GM12878 (cell line): ENCODE results near the gene PTPRU. TPM values are rescaled to one million over a fixed set of nuclear protein-coding genes. Genes with fewer than 3 reads are reported as not detected.

Experiments
- ATAC-seq: fragments of 200-7000 bp; cut with Tn5 transposase; 3 replicates; pipeline ENCODE4 v1.9.1; 2020; ENCODE audit warnings: mild to moderate bottlenecking, moderate library complexity
- BruUV-seq: library from RNA; stranded (reverse); fragments of 400-500 nt; replicated peaks from 2 replicates; lab custom pipeline; 2021; lab: Mats Ljungman, UMichigan
- CTCF ChIA-PET: fragments of 300-600 bp; sonication (Branson Sonifier 250); formaldehyde crosslinking; extraction: SDS; loops from one replicate; lab custom pipeline; 2021; ENCODE audit warnings: inconsistent platforms; lab: Yijun Ruan, JAX
- POLR2A ChIA-PET: fragments of 350-600 bp; formaldehyde crosslinking; extraction: SDS; loops from one replicate; lab custom pipeline; 2021; ENCODE audit warnings: inconsistent platforms; lab: Charles Lee
- RAD21 ChIA-PET: fragments of 300-600 bp; sonication (Branson Sonifier 250); formaldehyde crosslinking; loops from one replicate; lab custom pipeline; 2023; ENCODE audit warnings: antibody characterized with exemption; ENCODE audit not compliant: unreplicated experiment; lab: Charles Lee
- SMC1A ChIA-PET: fragments of 300-600 bp; sonication (Branson Sonifier 250); formaldehyde crosslinking; loops from one replicate; lab custom pipeline; 2023; ENCODE audit not compliant: unreplicated experiment, uncharacterized antibody; lab: Charles Lee
- DNase-seq: peaks from one replicate; pipeline ENCODE4 v3.0.0-alpha.2; 2011; ENCODE audit warnings: low read depth, low spot score
- FAIRE-seq: peaks from 3 replicates; lab custom pipeline; 2011; peaks lifted over from hg19 to GRCh38; lab: Jason Lieb, UNC
- H2AFZ ChIP-seq: 2 replicates; pipeline ENCODE4 v1.6.0; 2011; ENCODE audit warnings: low read depth, low read length, control low read depth; ENCODE audit not compliant: control insufficient read depth
- H3K27ac ChIP-seq: 2 replicates; pipeline ENCODE4 v1.5.1; 2011; ENCODE audit warnings: control low read depth; ENCODE audit not compliant: control insufficient read depth, insufficient read depth
- H3K27me3 ChIP-seq, 2 experiments: replicated peaks in 1 of 2; 2 replicates each; pipeline versions ENCODE4 v1.6.0 to v1.6.1; 2011; ENCODE audit warnings: low read length in 1 of 2; ENCODE audit not compliant: control insufficient read depth in 2 of 2, insufficient read depth in 2 of 2
- H3K36me3 ChIP-seq, 2 experiments: 2 replicates each; pipeline ENCODE4 v1.5.1; 2011; ENCODE audit warnings: low read length in 1 of 2; ENCODE audit not compliant: control insufficient read depth in 2 of 2, insufficient read depth in 2 of 2
- H3K4me1 ChIP-seq: 2 replicates; pipeline ENCODE4 v1.6.1; 2011; ENCODE audit warnings: mild to moderate bottlenecking, low read length, moderate library complexity, mixed read lengths; ENCODE audit not compliant: control insufficient read depth, insufficient read depth
- H3K4me2 ChIP-seq: 2 replicates; pipeline ENCODE4 v1.6.0; 2011; ENCODE audit warnings: control low read depth; ENCODE audit not compliant: control insufficient read depth, insufficient read depth
- H3K4me3 ChIP-seq: fragments of 200-600 bp; sonication (generic); 2 replicates; pipeline ENCODE4 v1.5.1; 2016
- H3K79me2 ChIP-seq: 2 replicates; pipeline ENCODE4 v1.6.0; 2011; ENCODE audit warnings: low read length; ENCODE audit not compliant: control insufficient read depth, insufficient read depth
- H3K9ac ChIP-seq: 2 replicates; pipeline ENCODE4 v1.8.0; 2011; ENCODE audit warnings: low read length, control low read depth, mixed read lengths; ENCODE audit not compliant: control insufficient read depth, insufficient read depth
- H3K9me3 ChIP-seq: replicated peaks from 3 replicates; pipeline ENCODE4 v1.5.1; 2011; ENCODE audit warnings: mild to moderate bottlenecking, low read length; ENCODE audit not compliant: control insufficient read depth, insufficient read depth
- H4K20me1 ChIP-seq: 2 replicates; pipeline ENCODE4 v1.6.0; 2011; ENCODE audit not compliant: control insufficient read depth, insufficient read depth
- BACH1 ChIP-seq: fragments of 450-650 bp; IDR thresholded peaks from 2 replicates; pipeline ENCODE4 v1.6.1; 2017; ENCODE audit warnings: mild to moderate bottlenecking, borderline replicate concordance
- BMI1 ChIP-seq: fragments of 450-650 bp; IDR thresholded peaks from 2 replicates; pipeline ENCODE4 v1.6.1; 2016; ENCODE audit warnings: mild to moderate bottlenecking, moderate library complexity, borderline replicate concordance
- CTCF ChIP-seq, 3 experiments: IDR thresholded peaks in 2 of 3; conservative IDR thresholded peaks in 1 of 3; 2 replicates each; pipeline ENCODE4 v1.5.1; 2011; ENCODE audit warnings: low read depth in 3 of 3, low read length in 3 of 3, mild to moderate bottlenecking in 3 of 3, control low read depth in 2 of 3, moderate library complexity in 2 of 3, inconsistent platforms in 1 of 3, mixed read lengths in 1 of 3; ENCODE audit not compliant: control insufficient read depth in 2 of 3, insufficient read depth in 1 of 3; ENCODE audit errors: extremely low read depth in 1 of 3
- GABPA ChIP-seq: IDR thresholded peaks from 2 replicates; pipeline ENCODE4 v1.6.1; 2014; ENCODE audit warnings: antibody characterized with exemption, low read depth, mild to moderate bottlenecking, inconsistent platforms
- HSF1 ChIP-seq: fragments of 150-350 bp; IDR thresholded peaks from 2 replicates; pipeline ENCODE4 v1.6.1; 2014; ENCODE audit warnings: mild to moderate bottlenecking, low read depth, low read length
- JUND ChIP-seq: IDR thresholded peaks from 2 replicates; pipeline ENCODE4 v1.6.1; 2012; ENCODE audit warnings: low read depth, mild to moderate bottlenecking, low read length, improper control_type of control experiment, moderate library complexity
- MTA3 ChIP-seq: IDR thresholded peaks from 2 replicates; pipeline ENCODE4 v1.6.1; 2012; ENCODE audit warnings: low read length, inconsistent platforms, borderline replicate concordance
- NR2C2 ChIP-seq: IDR thresholded peaks from 2 replicates; pipeline ENCODE4 v1.6.1; 2011; ENCODE audit warnings: borderline replicate concordance, low read depth; ENCODE audit not compliant: control insufficient read depth, insufficient read length
- RB1 ChIP-seq: fragments of 450-650 bp; formaldehyde crosslinking; IDR thresholded peaks from 2 replicates; pipeline ENCODE4 v1.6.1; 2017; ENCODE audit warnings: mild to moderate bottlenecking, borderline replicate concordance
- SMC3 ChIP-seq: IDR thresholded peaks from 2 replicates; pipeline ENCODE4 v1.6.1; 2011; ENCODE audit warnings: low read length, improper control_type of control experiment, borderline replicate concordance
- SPI1 ChIP-seq: IDR thresholded peaks from 2 replicates; pipeline ENCODE4 v1.6.1; 2011; ENCODE audit warnings: low read depth, mild to moderate bottlenecking, low read length, moderate library complexity, borderline replicate concordance; ENCODE audit not compliant: insufficient read depth
- USF2 ChIP-seq: IDR thresholded peaks from 2 replicates; pipeline ENCODE4 v1.6.1; 2011; ENCODE audit warnings: low read depth, low read length, improper control_type of control experiment, borderline replicate concordance
- ZBED1 ChIP-seq: IDR thresholded peaks from 2 replicates; pipeline ENCODE4 v1.6.1; 2016; ENCODE audit warnings: borderline replicate concordance
- ZBTB40 ChIP-seq: fragments of 450-650 bp; IDR thresholded peaks from 2 replicates; pipeline ENCODE4 v1.6.1; 2016; ENCODE audit warnings: mild to moderate bottlenecking, moderate library complexity, borderline replicate concordance
- ZNF217 ChIP-seq: fragments of 450-650 bp; IDR thresholded peaks from 2 replicates; pipeline ENCODE4 v1.6.1; 2017; ENCODE audit warnings: antibody characterized with exemption, mild to moderate bottlenecking
- WGBS: methylation state at CpG from one replicate; pipeline ENCODE4 v1.1.6; 2016; ENCODE audit warnings: low lambda C conversion rate; ENCODE audit not compliant: insufficient replicate concordance, insufficient coverage; ENCODE audit errors: missing lambda C conversion rate; 5-methylcytosine and 5-hydroxymethylcytosine counted together
- in situ Hi-C: fragments of 300-500 bp; cut with MboI; formaldehyde crosslinking; loops from 9 replicates; pipeline ENCODE4 v1.14.3; 2018; ENCODE audit warnings: mixed read lengths
- intact Hi-C: fragments of 100-400 bp; cut with micrococcal nuclease; formaldehyde crosslinking; loops from one replicate; pipeline ENCODE4 v1.14.2; 2022; ENCODE audit not compliant: unreplicated experiment
- polyA plus RNA-seq, 11 experiments: library from polyadenylated mRNA; depleted of rRNA in 4 of 11; unstranded in 6 of 11; stranded (reverse) in 5 of 11; fragments of >200 nt; fragmentation: Nextera tagmentation in 4 of 11; fragmentation: Illumina TruSeq in 1 of 11; extraction: Ambion mirVana in 4 of 11; extraction: Trizol in 1 of 11; gene quantifications; 1 replicate in 1 of 11; 2 replicates in 10 of 11; pipeline versions ENCODE4 v1.2.1 to v1.2.3, GENCODE V29; 2011 to 2016; ENCODE audit warnings: inconsistent platforms in 2 of 11, missing spikeins in 2 of 11, low read depth in 1 of 11
- total RNA-seq, 4 experiments: library from RNA; depleted of rRNA in 3 of 4; stranded (reverse); fragments of >200 nt in 3 of 4; fragmentation: Illumina TruSeq in 1 of 4; extraction: Trizol in 1 of 4; gene quantifications; 2 replicates each; pipeline versions ENCODE4 v1.2.1 to v1.2.3, GENCODE V29; 2013 to 2021

Gene PTPRU
- total and polyA plus RNA-seq, 10 of the 15 experiments (the other 5 are each of a cell fraction or from before 2014, with no cell fraction given), result 0.04 to 2.5 (median 0.73) TPM

GRCh38 chr1:29327223-29327935 is 91.1 kb downstream of the PTPRU start:
- no peak overlapping the region for H3K9ac ChIP-seq
- RAD21 ChIA-PET, result no interaction called here
- SMC1A ChIA-PET, result no interaction called here
- TF ChIP-seq HSF1, result no peak
- no peak for TF ChIP-seq MTA3
- TF ChIP-seq ZBTB40, result no peak
- TF ChIP-seq BACH1, result no peak
- TF ChIP-seq SPI1, result no peak
- no peak for TF ChIP-seq NR2C2
- no peak for TF ChIP-seq SMC3
- no peak for TF ChIP-seq RB1
- TF ChIP-seq JUND, result no peak
- TF ChIP-seq BMI1, result no peak
- TF ChIP-seq ZBED1, result no peak
- TF ChIP-seq ZNF217, result no peak
- no peak for TF ChIP-seq GABPA
- no peak for TF ChIP-seq USF2
- TF ChIP-seq CTCF (IDR thresholded peaks at IDR 0.05 in 2 of 3, conservative IDR thresholded peaks at IDR 0.05 in 1 of 3; ENCODE audit: control insufficient read depth in 2 of 3, extremely low read depth in 1 of 3, insufficient read depth in 1 of 3, low read depth in 3 of 3, low read length in 3 of 3), result no peak

More at GRCh38 chr1:29327223-29327935, 91.1 kb downstream of the PTPRU start:
- FAIRE-seq, result no peak
- Histone ChIP-seq H3K4me1 (no peaks in the 10 kb centered on the region), H3K4me3 (no peak overlapping the region), H3K36me3 (no peaks in the 10 kb centered on the region), H4K20me1 (no peaks in the 10 kb centered on the region; the same call in 1 of the 2 replicates), H3K27me3 (no peaks in the 10 kb centered on the region), H3K79me2 (no peaks in the 10 kb centered on the region), H3K4me2 (no peak overlapping the region), H2AFZ (no peak overlapping the region), H3K27ac (no peak overlapping the region), H3K9me3 (no peaks in the 10 kb centered on the region)
- POLR2A ChIA-PET, result no interaction called here
- intact Hi-C loops (no loop called here), in situ Hi-C loops (no loop called here)
- CTCF ChIA-PET, result no interaction called here
- no peak for DNase-seq
- no peak for ATAC-seq
- WGBS, result 33% methylated on average over 9 of the region's 9 CpGs
- BruUV-seq, result no TSS peak
